ENCODE results near the gene AGBL5.

GRCh38 chr2:27065128-27065527 is 13.7 kb downstream of the AGBL5 start:
- TF ChIP-seq POLR2AphosphoS5 (IDR thresholded peaks at IDR 0.05; ENCODE audit: borderline replicate concordance, low read depth, low read length) (no peak), EZH2 (IDR thresholded peaks at IDR 0.05) (no peak)

Data from SK-N-MC (cell line).